GM13976 (cell line): ENCODE results near the gene CFAP46.

Experiments used
- DNase-seq: peaks from one replicate; pipeline ENCODE4 v3.0.0; 2012; ENCODE audit warnings: low spot score
- in situ Hi-C: fragments of 300-500 bp; cut with MboI; formaldehyde crosslinking; loops from one replicate; pipeline ENCODE4 v1.12.0; 2022; ENCODE audit warnings: low sequenced_read_pairs, mixed read lengths, inconsistent platforms; ENCODE audit not compliant: unreplicated experiment
- TF ChIP-seq, protein P1 (sequence below): IDR thresholded peaks from 2 replicates; pipeline ENCODE4 v1.5.1; 2012; ENCODE audit warnings: borderline replicate concordance, mild to moderate bottlenecking; ENCODE audit not compliant: insufficient read depth; ENCODE audit errors: extremely low read depth, missing control alignments, control extremely low read depth

The CFAP46 gene

DNA sequence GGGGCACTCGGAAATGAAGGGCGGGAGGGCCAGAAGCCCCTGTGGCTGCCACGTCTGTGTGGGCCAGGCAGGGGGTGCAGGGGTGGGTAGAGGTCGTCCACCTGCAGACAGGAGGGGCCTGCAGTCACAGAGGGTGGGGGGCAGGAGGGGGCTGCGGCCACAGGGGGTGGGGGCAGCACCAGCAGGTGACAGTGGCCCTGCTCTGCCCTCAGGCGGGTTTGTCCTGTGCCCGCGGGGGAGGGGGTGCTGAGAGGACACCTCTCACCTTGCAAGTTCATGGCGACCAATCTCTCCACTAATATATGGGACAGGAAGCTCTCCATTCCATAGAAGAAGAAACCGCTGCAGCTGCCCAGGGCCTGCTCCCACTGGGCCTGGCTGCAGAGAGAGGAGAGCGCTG, 129.8 kb downstream of the CFAP46 start:
- TF ChIP-seq, protein P1, sequence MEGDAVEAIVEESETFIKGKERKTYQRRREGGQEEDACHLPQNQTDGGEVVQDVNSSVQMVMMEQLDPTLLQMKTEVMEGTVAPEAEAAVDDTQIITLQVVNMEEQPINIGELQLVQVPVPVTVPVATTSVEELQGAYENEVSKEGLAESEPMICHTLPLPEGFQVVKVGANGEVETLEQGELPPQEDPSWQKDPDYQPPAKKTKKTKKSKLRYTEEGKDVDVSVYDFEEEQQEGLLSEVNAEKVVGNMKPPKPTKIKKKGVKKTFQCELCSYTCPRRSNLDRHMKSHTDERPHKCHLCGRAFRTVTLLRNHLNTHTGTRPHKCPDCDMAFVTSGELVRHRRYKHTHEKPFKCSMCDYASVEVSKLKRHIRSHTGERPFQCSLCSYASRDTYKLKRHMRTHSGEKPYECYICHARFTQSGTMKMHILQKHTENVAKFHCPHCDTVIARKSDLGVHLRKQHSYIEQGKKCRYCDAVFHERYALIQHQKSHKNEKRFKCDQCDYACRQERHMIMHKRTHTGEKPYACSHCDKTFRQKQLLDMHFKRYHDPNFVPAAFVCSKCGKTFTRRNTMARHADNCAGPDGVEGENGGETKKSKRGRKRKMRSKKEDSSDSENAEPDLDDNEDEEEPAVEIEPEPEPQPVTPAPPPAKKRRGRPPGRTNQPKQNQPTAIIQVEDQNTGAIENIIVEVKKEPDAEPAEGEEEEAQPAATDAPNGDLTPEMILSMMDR = no peak
- in situ Hi-C loops = no loop called here
- DNase-seq = no peak

DNA sequence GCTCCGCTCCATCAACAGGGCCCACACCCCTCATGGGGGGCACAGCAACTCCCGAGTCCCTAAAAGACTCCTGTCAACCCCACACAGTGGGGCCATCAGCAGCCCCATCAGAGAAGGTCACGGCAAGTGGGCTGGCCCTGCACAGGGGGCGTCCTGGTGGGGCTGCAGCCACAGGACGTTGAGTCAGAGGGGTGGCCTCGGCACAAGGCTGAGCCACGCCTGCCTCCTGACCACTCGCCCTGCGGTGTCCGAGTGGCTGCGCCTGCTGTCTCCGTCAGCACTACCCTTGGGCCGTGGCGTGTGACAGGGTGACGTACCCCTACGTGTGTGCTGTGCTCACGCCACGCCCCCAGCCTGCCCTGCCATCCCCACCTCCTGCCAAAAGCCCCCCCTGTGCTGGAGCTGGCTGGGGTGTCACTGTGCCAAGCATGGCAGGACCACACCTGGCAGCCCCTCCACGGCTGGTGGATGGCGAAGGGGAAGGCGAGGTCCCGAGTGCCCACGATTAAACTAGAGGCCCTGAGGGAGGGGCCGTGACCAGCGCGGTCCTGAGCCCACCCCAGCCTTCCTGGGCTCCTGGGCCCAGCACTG, 130.4 kb downstream of the CFAP46 start:
- in situ Hi-C loops = no loop called here
- TF ChIP-seq, protein P1 = no peak
- no peak for DNase-seq

DNA sequence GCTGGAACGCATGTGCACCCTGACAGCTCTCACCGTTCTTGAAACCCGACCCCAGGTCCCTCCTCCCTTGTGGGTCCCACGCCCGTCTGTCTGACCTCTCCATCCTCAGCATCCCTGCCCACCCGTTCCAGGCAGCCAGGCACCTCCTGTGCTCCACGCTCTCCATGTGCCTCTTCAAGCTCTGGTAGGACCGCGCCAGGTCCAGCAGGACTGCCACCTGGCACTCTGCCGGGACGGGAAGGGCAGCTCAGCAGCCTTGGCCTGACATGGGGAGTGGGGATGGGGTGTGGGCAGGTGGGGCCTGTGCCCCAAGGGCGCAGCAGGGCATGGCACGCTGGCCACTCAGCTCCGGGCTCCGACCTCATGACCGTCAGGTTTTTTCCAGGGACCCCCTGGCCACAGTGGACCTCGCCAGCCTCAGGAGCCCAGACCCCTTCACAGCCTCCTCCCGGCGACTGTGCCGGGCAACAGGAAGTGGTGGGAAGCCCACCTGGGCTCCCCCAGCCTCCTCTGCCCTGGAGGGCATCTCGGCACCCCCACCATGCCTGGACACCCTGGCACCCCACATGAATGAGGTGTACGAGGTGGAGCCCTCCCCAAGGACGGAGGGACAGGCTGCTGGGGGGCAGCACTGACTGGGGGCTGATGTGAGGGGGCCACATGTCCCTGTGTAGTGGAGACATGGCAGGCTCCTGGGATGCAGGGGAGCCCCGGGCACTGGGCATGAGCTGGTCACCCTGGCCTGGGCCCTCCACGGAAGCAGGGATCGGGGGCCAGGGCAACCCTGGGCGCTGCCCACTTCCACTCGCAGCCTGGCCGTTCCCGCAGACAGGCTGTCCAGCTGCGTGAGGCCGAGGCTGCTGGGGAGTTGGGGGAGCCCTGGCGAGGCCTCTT, 131.3 kb downstream of the CFAP46 start:
- TF ChIP-seq, protein P1 = no peak
- in situ Hi-C loops = no loop called here
- DNase-seq = no peak

DNA sequence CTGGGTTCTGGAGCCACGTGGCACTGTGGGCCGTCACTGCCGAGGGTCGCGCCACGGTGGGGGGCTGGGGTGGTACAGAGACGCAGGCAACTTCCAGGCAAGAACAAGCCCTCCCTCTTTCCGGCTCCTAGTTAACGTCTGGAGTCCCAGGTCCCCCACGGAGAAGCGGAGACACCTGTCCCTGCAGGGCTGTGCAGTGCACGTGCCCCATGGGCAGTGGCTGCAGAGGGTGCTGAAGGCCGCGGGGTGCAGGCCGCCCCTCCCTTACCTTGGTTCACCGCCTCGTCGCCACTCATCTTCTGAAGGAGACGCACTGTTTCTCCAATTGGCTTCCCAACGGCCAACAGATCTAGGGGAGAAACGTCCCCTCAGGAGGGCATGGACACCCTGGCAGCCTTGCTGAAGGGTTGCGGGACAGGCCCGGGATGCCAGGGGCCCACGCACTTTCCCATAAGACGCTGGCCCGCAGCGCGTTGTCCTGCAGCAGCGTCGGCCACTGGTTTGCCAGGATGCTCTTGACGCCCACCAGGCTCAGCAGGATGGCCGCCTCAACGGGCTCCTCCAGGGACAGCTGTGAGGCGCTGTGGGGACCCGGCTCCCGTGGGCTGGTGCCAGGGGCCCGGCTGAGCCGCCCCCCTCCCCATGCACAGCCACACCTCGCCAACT, 132.1 kb downstream of the CFAP46 start:
- TF ChIP-seq, protein P1 = no peak
- no peak for DNase-seq
- in situ Hi-C loops = no loop called here

DNA sequence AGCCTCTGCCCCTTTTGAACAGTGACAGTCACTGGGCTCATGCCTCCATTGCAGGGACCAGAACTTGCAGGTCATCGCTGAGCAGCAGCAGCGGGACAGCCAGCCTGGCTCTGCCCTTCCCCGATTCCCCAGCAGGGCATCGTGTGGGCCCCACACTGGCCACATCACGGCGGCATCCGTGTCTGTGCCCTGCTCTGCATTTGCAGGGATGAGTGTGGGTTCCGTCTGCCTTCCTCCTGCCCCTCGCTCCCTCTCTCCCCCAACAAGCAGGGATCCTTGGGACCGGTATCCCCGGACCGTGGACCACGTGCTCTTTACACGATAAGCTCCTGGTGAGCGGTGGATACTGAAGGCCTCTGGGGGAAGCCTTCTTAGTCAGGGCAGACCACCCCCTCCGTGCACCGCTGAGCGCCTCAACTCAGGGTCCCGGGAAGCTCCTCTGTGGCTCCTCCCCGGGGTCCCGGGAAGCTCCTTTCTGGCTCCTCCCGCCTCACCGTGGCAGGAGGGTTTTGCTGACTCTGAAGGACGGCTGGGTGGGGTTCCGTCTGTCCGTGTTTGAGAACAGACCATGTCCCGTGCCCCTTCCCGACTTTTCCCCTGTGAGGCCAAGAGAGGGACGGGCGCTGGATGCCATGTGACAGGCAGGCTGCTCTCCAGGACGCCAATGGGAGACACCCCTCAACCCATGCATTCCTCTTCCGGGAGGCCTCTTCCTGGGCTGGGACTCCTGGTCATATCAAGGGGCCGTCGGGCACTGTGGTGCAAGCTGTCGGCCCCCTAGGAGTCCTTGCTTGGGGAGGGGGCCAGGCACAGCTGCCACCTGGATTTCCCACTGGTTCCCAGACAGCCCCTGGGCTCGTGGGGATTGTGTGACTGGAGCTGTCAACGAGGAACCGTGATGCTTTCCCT, 132.9 kb downstream of the CFAP46 start:
- TF ChIP-seq, protein P1 = no peak
- DNase-seq = no peak
- in situ Hi-C loops = no loop called here
